Right renal pelvis (tissue), 4 donors: ENCODE results near the gene SH3GL1. TPM values are rescaled to one million over a fixed set of nuclear protein-coding genes. Genes with fewer than 3 reads are reported as not detected.
"Not testable (repeated sequence)": the region's sequence is repeated elsewhere in the genome, so short reads cannot be mapped to it uniquely, and the experiment has no call there.

Experiments
- DNase-seq, 4 donors: peaks; one replicate each; pipeline ENCODE4 v3.0.0-alpha.2; 2013; ENCODE audit warnings: low read depth in 4 of 4, low spot score in 3 of 4, missing footprints in 1 of 4
- polyA plus RNA-seq, 4 donors: library from polyadenylated mRNA; unstranded; fragments of 120-200 nt; gene quantifications; one replicate each; pipeline ENCODE4 v1.2.1, GENCODE V29; 2013; ENCODE audit not compliant: insufficient read length in 4 of 4

The SH3GL1 gene
- polyA plus RNA-seq, 4 donors, result 60.1 to 82.5 (median 64.7) TPM

DNA sequence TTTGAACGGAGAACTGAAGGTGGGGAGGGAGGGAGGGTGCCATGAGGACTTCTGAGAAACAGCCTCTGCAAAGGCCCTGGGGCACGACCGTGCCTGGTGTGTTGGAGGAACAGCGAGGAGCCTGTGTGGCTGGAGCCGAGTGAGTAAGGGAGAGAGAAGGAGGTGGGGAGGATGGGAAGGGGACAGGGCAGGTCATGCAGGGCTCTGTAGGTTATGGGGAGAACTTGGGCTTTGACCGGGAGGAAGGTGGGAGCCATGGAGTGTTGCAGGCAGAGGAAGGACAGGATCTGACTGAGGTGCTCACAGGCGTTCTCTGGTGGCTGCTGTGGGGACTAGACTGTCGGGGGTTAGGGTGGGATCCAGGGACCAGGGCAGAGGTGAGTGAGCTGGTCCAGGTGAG is 50.2 kb downstream of the SH3GL1 start:
- DNase-seq, result no peak

DNA sequence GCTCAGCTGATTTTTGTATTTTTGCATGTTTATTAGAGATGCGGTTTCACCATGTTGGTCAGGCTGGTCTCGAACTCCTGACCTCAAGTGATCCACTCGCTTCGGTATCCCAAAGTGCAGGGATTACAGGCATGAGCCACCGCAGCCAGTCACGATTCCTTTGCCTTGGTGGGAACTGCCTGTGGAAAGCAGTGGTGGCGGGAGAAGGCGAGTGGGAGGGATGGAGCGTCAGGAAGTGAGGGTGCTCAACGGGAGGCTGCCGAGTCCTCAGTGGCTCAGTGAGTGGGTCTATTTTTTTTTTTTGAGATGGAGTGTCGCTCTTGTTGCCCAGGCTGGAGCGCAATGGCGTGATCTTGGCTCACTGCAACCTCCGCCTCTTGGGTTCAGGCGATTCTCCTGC is 51.1 kb downstream of the SH3GL1 start:
- not testable (repeated sequence) for DNase-seq

DNA sequence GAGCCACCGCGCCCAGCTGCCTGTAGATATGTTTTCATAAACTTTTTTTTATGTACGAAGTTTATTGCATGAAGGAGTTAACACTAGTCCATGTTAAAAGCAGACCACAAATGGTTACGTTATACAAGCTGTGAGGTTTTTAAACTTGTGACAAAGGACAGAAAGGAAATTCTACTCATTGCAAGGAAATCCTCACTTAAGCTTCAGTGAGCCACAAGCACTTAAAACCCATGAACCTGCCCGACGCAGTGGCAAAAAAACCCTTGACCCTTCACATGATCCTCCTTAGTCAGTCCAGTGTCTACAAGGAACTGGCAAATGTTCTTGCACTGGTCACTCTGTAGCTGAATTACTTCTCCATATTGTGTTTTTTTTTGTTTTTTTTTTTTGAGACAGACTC is 52.8 kb downstream of the SH3GL1 start:
- DNase-seq, result no peak

DNA sequence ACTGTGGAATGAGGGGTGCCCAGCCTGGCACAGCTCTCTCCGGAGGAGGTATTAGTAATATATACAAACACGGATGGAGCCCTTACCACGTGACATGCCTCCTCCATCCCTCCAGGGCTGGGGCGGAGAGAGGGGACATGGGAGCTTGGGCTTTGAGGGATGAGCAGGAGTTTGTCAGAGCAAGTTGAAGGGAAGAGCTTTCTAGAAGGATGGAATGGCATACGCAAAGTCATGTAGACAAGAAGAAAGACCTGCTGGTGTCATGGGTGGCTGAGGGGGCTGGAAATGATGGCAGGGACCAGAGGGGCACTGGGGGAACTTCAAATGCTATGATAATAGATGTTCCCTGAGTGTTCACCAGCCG is 54.3 kb downstream of the SH3GL1 start:
- DNase-seq, result no peak

DNA sequence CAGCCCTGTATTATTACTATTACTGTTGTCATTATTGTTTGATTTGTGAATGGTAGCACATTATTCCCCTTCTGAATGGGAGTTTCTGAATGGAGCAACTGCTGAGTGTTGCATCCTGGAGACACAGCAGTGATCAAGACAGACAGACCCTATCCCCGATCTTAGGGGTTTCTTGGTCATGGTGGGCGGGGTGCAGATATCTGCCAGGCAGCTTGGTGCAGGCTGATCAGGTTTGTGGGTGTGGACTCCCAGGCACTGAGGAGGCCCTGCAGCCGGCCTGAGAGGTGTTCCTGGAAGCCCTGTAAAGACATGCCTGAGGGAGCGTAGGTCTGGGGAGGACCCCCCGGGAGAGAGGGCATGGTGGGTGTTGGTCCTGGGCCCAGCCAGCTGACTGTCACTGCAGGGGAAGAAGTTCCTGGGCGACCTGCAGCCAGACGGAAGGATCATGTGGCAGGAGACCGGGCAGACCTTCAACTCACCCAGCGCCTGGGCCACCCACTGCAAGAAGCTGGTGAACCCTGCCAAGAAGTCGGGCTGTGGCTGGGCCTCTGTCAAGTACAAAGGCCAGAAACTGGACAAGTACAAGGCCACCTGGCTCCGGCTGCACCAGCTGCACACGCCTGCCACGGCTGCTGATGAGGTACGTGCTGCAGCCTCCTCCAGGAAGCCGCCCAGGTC is 54.9 kb downstream of the SH3GL1 start:
- no peak for DNase-seq

GRCh38 chr19:4343370-4344307 is 56.7 kb downstream of the SH3GL1 start, which contains the start of gene MPND:
Gene MPND, plus strand, starts transcription at chr19:4343562. Its CDS starts 32 bp downstream, at chr19:4343594.
- DNase-seq, result peak; percentile 80 to 86 (median 82)

DNA sequence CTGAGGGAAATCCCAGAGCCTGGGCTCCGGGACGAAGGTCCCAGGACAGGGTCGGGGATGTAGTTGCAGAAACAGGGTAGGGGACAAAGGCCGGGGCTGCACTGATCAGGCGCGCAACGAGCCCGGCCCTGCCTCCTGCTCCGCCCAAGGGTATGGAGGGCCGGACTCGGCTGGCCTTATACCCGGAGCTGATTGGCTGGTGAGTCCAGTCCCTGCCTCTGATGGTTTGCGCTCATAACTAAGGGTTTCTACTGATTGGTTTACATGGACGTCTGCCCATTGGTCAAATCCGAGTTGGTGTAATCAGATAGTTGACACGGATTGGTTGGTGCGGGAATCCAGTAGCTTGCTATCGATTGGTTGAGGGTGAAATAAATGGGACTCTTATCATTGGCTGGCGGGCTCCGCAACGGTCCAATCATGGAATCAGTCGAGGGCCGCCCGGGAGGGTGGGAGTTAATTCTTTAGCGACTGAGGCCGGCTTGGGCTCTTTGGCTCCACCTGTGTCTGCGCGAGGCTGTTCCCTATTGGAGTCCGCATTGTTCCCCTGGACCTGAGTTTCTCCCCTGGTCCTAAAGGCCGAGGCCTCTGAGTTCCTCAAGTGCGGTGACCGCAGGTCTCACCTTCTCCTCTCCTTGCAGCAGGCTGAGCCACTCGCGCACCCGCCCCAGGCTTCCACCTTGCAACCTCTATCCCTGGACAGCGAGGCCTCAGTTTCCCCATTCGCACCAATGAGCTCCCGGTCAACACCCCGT is 57.6 kb downstream of the SH3GL1 start:
- peak; percentile 95 to 100 (median 100) for DNase-seq

GRCh38 chr19:4342314-4342614 is 58.1 kb downstream of the SH3GL1 start:
- no peak for DNase-seq

DNA sequence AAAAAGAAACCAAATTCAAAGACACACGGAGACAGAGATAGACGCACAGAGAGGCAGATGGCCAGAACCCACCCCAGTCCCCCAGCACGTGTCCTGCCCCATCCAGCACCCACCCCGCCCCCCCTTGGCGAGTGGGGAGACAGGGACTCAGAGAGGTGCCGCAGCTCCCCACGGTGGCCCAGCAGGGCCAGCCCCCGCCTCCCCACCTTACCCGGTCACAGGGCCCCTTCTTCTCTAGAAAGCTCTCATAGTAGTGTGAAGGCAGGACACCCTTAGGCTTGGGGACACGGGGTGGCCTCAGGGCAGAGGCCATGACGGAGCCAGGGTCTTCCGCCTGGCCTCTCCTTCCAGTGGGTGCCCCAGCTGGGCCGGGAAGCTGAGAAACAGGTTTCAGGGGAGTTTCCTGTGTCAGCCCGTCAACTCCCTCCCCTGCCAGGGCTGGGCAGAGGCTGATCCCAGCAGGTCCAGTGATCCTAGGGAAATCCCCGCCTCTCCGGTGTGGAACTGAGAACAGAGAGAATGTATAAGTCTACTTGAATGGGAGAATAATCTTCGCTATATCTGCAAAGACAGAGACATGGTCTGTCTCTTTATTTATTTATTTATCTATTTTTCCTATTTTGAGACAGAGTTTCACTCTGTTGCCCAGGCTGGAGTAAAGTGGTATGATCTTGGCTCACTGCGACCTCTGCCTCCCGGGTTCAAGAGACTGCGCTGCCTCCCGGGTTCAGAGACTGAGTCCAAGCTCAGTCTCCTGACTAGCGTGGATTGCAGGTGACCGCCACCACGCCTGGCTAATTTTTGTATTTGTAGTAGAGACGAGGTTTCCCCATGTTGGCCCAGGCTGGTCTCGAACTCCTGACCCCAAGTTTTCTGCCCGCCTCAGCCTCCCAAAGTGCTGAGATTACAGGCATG is 61.6 kb downstream of the SH3GL1 start, which contains the start of gene STAP2:
Gene STAP2, minus strand, starts transcription at position 387 of the 915 bp plus-strand sequence. Its CDS starts 74 bp downstream, at position 313.
- no peak for DNase-seq

GRCh38 chr19:4337906-4338440 is 62.4 kb downstream of the SH3GL1 start:
- DNase-seq, result no peak

GRCh38 chr19:4334929-4335570 is 65.3 kb downstream of the SH3GL1 start:
- no peak for DNase-seq

- no peak for DNase-seq
Measured at GRCh38 chr19:4329858-4330257, 70.5 kb downstream of the SH3GL1 start.

DNA sequence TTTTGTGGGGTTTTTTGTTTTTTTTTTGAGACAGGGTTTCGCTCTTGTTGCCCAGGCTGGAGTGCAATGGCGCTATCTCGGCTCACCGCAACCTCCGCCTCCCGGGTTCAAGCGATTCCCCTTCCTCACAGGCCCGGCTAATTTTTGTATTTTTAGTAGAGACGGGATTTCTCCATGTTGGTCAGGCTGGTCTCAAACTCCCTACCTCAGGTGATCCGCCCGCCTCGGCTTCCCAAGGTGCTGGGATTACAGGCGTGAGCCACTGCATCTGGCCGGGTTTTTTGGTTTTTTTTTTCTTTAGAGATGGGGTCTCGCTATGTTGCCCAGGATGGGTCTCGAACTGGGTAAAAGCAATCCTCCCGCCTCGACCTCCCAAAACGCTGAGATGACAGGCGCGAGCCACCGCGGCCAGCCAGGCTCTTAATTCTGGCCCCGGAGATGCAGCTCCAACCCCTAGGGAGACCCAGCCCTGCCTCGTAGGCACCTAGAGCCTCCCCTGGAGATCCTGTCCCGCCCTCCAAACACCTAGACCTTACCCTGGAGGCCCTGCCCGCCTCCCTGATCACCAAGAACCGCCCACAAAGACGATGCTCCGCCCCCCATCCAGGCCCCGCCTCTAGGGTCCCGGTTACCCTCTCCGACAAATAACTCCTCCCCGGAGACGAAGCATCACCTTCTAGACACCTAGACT is 71.2 kb downstream of the SH3GL1 start:
- DNase-seq, result not testable (repeated sequence)

DNA sequence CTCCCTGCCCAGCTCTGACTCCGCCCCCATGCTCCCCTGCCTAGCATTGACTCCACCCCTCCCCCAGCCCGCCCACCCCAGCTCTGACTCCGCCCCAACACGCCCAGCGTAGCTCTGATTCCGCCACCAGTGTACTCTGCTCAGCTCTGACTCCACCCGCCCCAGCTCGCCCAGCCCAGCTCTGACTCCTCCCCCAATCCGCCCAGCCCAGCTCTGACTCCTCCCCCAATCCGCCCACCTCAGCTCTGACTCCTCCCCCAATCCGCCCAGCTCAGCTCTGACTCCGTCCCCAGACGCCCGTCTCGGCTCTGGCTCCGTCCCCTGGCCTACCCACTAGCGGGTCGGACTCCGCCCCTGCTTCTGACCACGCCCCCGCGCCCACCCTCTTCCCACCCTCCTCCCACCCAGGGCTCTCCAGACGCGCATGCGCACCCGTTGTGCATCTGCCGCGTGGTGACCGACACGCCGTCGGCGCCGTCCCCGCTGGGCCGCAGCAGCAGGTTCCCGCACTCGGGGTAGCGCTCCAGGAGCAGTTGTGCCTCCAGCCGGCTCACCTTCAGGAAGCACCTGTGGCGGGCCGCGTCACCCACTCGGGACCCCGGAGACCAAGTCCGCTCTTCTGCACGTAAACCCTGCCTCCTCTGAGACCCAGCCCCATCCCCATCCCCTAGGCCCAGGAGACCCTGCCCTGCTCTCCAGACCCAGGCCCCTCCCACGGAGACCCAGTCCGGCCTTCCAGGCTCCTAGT is 71.9 kb downstream of the SH3GL1 start:
- DNase-seq, result peak; percentile 85 to 91 (median 90)

DNA sequence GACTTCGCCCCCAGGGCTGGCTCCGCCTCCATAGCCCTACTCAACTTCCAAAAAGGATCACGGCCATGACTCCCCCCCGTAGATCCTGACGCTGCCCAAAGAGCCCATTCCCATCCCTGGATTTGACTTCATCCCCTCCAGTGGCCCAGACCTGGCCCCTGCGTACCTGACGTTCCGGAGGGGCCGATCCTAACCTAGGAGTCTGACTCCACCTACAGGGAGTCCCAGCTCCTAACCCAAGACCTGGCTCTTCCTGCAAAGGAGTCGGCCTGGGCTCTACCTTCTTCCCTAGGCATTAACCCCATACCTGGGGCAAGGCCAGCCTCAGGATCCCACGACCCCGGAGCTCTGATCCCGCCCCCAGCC is 72.5 kb downstream of the SH3GL1 start:
- no peak for DNase-seq

DNA sequence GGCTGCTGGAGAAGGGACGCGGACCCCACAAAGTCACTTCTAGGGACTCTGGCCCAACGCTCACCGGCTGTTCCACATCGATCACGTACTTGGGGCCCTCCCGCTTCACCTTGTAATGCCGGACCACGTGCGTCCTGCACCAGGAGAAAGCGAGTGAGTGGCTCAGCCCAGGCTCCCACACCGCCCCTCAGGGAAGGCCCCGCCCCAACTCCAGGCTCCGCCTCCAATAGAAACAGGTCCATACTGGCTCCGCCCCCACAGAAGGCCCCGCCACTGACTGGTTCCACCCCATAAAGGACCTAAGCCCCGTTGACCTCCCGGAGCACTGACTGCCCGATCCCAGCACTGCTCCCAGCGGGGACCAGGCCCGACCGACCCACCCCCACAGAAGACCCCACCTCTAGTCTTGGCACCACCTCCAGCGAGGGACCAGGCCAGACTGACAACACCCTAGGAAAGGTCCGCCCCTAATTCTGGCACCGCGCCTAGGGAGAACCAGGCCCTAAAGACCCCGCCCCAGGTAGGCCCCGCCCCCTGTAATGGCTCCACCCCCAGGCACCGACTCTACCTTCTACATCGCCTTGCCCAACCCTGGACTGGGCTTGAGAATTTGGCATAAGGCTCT is 73.0 kb downstream of the SH3GL1 start:
- peak in 1 of 4 donors; percentile 49 for DNase-seq

DNA sequence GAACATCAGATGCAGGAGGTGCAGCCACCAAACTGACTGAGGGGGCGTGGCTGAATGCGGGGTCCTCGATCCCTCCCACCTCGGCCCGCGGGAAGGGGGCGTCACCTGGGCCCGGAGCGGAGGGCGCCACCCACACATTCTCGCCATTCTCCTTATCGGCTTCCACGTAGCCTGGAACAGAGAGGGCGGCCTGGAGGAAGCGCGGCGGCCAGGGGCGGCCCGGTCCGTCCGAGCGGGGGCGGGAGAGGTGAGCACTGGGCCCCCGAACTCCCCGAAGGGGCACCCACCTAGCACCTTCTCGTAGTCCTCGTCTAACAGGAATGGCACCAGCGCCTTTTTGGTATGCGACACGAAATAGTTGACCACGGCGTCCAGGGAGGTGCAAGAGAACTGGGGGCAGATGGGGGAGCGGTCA is 73.5 kb downstream of the SH3GL1 start:
- DNase-seq, result no peak
